ENCODE data around the gene PKD1L1.

DNA sequence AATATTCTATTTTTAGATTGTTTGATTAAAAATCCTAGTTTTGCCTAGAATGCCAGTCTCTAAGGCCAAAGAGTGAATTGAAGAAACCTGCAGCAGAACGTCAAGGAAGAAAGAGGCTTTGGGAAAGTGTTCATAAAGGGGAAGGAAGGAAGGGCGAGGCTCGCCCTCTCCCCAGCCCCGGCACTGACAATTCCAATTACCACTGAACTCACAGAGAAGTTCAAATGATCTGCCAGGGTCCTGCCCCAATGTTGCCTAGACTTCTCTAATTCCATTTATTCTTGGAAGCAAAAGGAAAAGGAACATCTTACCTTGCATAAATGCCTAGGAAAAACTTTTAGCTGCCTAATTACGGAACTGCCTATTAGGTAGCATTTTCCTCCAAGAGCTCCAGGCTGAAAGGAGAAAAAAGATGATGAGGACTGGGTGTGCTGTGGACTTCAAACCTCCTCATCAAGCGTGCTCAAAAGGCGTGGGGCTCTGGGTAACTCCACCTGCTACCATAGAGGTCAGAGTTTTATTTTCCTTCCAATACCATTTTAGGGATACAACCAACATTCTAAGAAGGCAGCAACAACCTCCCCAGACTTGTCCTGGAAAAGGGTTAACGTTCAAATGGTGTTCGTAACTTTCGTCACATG lies 134.5 kb downstream of the PKD1L1 start:
- TF ChIP-seq POLR2A (IDR thresholded peaks at IDR 0.05) (no peak), EP300 (IDR thresholded peaks at IDR 0.05) (no peak), POLR2AphosphoS5 (IDR thresholded peaks at IDR 0.05) (no peak)
